ENCODE results near the gene BTN3A1.

Gene BTN3A1

DNA sequence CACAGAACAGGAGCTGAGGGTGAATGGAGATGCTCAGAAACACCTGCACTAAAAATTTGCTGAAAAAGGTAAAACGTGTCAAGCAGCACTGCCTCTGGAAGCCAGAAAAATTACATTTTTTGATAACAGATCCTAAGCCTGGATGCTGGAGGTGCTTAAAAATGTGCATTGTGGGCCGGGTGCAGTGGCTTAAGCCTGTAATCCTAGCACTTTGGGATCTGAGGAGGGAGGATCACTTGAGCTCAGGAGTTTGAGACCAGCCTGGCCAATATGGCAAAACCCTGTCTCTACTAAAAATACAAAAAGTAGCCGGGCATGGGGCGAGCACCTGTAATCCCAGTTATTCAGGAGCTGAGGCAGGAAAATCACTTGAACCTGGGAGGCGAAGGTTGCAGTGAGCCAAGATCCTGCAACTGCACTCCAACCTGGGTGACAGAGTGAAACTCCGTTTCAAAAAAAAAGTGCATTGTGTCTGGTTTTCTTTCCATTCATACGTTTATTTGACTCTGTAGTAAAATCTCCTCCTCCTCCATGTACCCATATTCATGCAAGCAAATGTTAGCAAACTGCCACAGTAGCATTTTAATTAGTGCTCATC lies 587 bp upstream of the BTN3A1 start:
- H3K4me3 ChIP-seq (ENCODE audit: low read depth, low read length) = peak overlapping the region; percentile 81
- DNase-seq (ENCODE audit: low read depth) = no peak
- TF ChIP-seq, protein P1, sequence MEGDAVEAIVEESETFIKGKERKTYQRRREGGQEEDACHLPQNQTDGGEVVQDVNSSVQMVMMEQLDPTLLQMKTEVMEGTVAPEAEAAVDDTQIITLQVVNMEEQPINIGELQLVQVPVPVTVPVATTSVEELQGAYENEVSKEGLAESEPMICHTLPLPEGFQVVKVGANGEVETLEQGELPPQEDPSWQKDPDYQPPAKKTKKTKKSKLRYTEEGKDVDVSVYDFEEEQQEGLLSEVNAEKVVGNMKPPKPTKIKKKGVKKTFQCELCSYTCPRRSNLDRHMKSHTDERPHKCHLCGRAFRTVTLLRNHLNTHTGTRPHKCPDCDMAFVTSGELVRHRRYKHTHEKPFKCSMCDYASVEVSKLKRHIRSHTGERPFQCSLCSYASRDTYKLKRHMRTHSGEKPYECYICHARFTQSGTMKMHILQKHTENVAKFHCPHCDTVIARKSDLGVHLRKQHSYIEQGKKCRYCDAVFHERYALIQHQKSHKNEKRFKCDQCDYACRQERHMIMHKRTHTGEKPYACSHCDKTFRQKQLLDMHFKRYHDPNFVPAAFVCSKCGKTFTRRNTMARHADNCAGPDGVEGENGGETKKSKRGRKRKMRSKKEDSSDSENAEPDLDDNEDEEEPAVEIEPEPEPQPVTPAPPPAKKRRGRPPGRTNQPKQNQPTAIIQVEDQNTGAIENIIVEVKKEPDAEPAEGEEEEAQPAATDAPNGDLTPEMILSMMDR (IDR thresholded peaks at IDR 0.05; ENCODE audit: control insufficient read depth, extremely low read depth, insufficient read depth) = no peak

GRCh38 chr6:26403893-26404292 lies 1.8 kb downstream of the BTN3A1 start:
- TF ChIP-seq, protein P1 (IDR thresholded peaks at IDR 0.05; ENCODE audit: control insufficient read depth, extremely low read depth, insufficient read depth) = no peak
- DNase-seq (ENCODE audit: low read depth) = no peak
- no peak overlapping the region for H3K4me3 ChIP-seq (ENCODE audit: low read depth, low read length)

DNA sequence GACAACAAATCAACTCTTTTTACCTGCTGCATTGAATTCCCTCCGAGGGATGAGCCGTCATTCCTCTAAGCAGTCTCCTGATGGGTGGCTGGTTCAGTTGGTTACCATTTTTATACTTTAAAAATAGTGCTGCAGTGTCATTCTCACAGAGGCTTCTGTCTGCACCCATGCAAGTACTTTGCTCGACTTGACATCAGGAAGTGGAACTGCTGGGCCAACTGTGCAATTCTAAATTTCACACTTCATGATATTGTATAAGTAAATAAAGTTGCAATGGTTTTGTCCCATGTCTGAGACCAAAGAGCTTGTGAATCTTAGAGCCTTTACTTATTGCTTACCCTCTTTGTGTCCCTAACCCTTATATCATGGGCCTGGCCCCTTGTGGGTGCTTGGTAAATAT lies 2.5 kb downstream of the BTN3A1 start:
- no peak overlapping the region for H3K4me3 ChIP-seq (ENCODE audit: low read depth, low read length)
- TF ChIP-seq, protein P1 (IDR thresholded peaks at IDR 0.05; ENCODE audit: control insufficient read depth, extremely low read depth, insufficient read depth) = no peak
- DNase-seq (ENCODE audit: low read depth) = no peak

GRCh38 chr6:26408828-26409730 lies 7.0 kb downstream of the BTN3A1 start:
- no peak overlapping the region for H3K4me3 ChIP-seq (ENCODE audit: low read depth, low read length)
- no peak for DNase-seq (ENCODE audit: low read depth)
- TF ChIP-seq, protein P1 (IDR thresholded peaks at IDR 0.05; ENCODE audit: control insufficient read depth, extremely low read depth, insufficient read depth) = no peak

- H3K4me3 ChIP-seq (ENCODE audit: low read depth, low read length) = no peak overlapping the region
- TF ChIP-seq, protein P1 (IDR thresholded peaks at IDR 0.05; ENCODE audit: control insufficient read depth, extremely low read depth, insufficient read depth) = 0 out of 2 replicates have a peak, but pooled peaks have one; percentile 2
- DNase-seq (ENCODE audit: low read depth) = no peak
Observed at GRCh38 chr6:26411751-26412150, 9.7 kb downstream of the BTN3A1 start.

DNA sequence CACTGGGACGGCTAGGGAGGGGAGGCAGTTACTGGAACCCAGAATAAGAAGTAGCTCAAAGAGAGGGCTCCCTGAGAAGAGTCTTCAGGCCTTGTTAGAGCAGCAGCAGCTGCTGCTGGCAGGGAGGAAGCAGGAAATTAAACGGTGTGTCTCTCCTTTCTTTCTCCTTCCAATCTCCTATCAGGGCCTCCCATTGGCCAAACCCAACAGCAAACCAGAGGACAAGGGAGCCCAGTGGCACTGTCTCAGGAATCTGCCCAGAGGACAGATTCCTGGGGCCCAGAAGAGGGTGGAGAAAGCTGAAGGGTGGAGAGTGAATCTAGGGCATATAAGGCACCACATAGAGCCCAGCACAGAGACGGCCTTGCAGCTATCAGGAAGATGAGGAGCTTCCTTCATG lies 10.2 kb downstream of the BTN3A1 start:
- TF ChIP-seq, protein P1 (IDR thresholded peaks at IDR 0.05; ENCODE audit: control insufficient read depth, extremely low read depth, insufficient read depth) = no peak
- H3K4me3 ChIP-seq (ENCODE audit: low read depth, low read length) = no peak overlapping the region
- no peak for DNase-seq (ENCODE audit: low read depth)

Data from LNCaP clone FGC (cell line).